Neural progenitor cell (in vitro differentiated cells): ENCODE data around the gene APEX2.

Source experiments
- EZH2 ChIP-seq: fragments of 200-600 bp; sonication (generic); IDR thresholded peaks from 2 replicates; pipeline ENCODE4 v1.6.1; 2017; ENCODE audit warnings: antibody characterized with exemption, mild to moderate bottlenecking, moderate library complexity
- TF ChIP-seq, protein P1 (sequence below): fragments of 200-600 bp; sonication (generic); IDR thresholded peaks from 2 replicates; pipeline ENCODE4 v1.5.1; 2017; ENCODE audit warnings: antibody characterized with exemption, mild to moderate bottlenecking

- TF ChIP-seq, protein P1, sequence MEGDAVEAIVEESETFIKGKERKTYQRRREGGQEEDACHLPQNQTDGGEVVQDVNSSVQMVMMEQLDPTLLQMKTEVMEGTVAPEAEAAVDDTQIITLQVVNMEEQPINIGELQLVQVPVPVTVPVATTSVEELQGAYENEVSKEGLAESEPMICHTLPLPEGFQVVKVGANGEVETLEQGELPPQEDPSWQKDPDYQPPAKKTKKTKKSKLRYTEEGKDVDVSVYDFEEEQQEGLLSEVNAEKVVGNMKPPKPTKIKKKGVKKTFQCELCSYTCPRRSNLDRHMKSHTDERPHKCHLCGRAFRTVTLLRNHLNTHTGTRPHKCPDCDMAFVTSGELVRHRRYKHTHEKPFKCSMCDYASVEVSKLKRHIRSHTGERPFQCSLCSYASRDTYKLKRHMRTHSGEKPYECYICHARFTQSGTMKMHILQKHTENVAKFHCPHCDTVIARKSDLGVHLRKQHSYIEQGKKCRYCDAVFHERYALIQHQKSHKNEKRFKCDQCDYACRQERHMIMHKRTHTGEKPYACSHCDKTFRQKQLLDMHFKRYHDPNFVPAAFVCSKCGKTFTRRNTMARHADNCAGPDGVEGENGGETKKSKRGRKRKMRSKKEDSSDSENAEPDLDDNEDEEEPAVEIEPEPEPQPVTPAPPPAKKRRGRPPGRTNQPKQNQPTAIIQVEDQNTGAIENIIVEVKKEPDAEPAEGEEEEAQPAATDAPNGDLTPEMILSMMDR = no peak
- TF ChIP-seq EZH2 = no peak
Observed at GRCh38 chrX:55056820-55057674, 56.9 kb downstream of the APEX2 start.
